SK-N-SH (cell line): ENCODE data around the gene INTS6L. TPM values are rescaled to one million over a fixed set of nuclear protein-coding genes. Genes with fewer than 3 reads are reported as not detected.

ENCODE experiments used
- CTCF ChIA-PET: fragments of 300-600, 350-600 bp; formaldehyde crosslinking; extraction: SDS; loops from one replicate; lab custom pipeline; 2021; lab: Yijun Ruan, JAX
- POLR2A ChIA-PET: fragments of 350-600 bp; sonication (Branson Sonifier 250); formaldehyde crosslinking; extraction: SDS; loops from one replicate; lab custom pipeline; 2020; ENCODE audit warnings: antibody characterized with exemption, inconsistent platforms; lab: Yijun Ruan, JAX
- DNase-seq: peaks from one replicate; pipeline ENCODE4 v3.0.0; 2012
- H2AFZ ChIP-seq: fragments of 200-600 bp; sonication (generic); 2 replicates; pipeline ENCODE4 v1.8.1; 2016; ENCODE audit warnings: antibody characterized with exemption, mild to moderate bottlenecking, low read depth
- H3F3A ChIP-seq: fragments of 200-600 bp; sonication (generic); replicated peaks from 2 replicates; pipeline ENCODE3; 2016; ENCODE audit warnings: antibody characterized with exemption, mild to moderate bottlenecking; ENCODE audit not compliant: insufficient read depth
- H3K27ac ChIP-seq, 2 experiments: fragments of 200-500 bp in 1 of 2; fragments of 200-600 bp in 1 of 2; sonication (Bioruptor generic) in 1 of 2; sonication (generic), shearing (Covaris generic) in 1 of 2; 2 replicates each; pipeline versions ENCODE4 v1.5.1 to v1.6.1; 2014 to 2016; ENCODE audit warnings: low read depth in 2 of 2, inconsistent platforms in 1 of 2, low read length in 1 of 2, mild to moderate bottlenecking in 1 of 2, mixed read lengths in 1 of 2
- H3K27me3 ChIP-seq: fragments of 200-600 bp; sonication (generic), shearing (Covaris generic); 2 replicates; pipeline ENCODE4 v1.6.1; 2016; ENCODE audit warnings: mixed run types; ENCODE audit not compliant: insufficient read depth
- H3K36me3 ChIP-seq, 2 experiments: fragments of 200-500 bp in 1 of 2; fragments of 200-600 bp in 1 of 2; sonication (Bioruptor generic) in 1 of 2; sonication (generic) in 1 of 2; replicated peaks in 1 of 2; 2 replicates each; pipeline versions ENCODE3 to v1.5.1; 2014 to 2016; ENCODE audit warnings: low read length in 1 of 2, mild to moderate bottlenecking in 1 of 2; ENCODE audit not compliant: insufficient read depth in 2 of 2, control insufficient read depth in 1 of 2
- H3K4me1 ChIP-seq, 2 experiments: fragments of 200-500 bp in 1 of 2; fragments of 200-600 bp in 1 of 2; sonication (Bioruptor generic) in 1 of 2; sonication (generic), shearing (Covaris generic) in 1 of 2; 2 replicates each; pipeline versions ENCODE4 v1.5.1 to v1.6.1; 2014 to 2016; ENCODE audit warnings: low read depth in 1 of 2, low read length in 1 of 2, mixed run types in 1 of 2; ENCODE audit not compliant: insufficient read depth in 2 of 2, control insufficient read depth in 1 of 2
- H3K4me2 ChIP-seq: fragments of 200-600 bp; sonication (generic), shearing (Covaris generic); 2 replicates; pipeline ENCODE4 v1.6.1; 2017; ENCODE audit warnings: mixed run types
- H3K4me3 ChIP-seq, 2 experiments: fragments of 200-500 bp in 1 of 2; fragments of 200-600 bp in 1 of 2; sonication (Bioruptor generic) in 1 of 2; sonication (generic), shearing (Covaris generic) in 1 of 2; 2 replicates each; pipeline versions ENCODE4 v1.5.1 to v1.8.1; 2014 to 2016; ENCODE audit warnings: low read depth in 2 of 2, inconsistent platforms in 1 of 2, low read length in 1 of 2, mild to moderate bottlenecking in 1 of 2, mixed read lengths in 1 of 2, moderate library complexity in 1 of 2
- H3K79me2 ChIP-seq: fragments of 200-600 bp; sonication (generic); 2 replicates; pipeline ENCODE4 v1.8.1; 2017; ENCODE audit warnings: mild to moderate bottlenecking; ENCODE audit not compliant: insufficient read depth
- H3K9ac ChIP-seq: fragments of 200-600 bp; sonication (generic); 2 replicates; pipeline ENCODE4 v1.6.1; 2017; ENCODE audit warnings: mixed run types
- H3K9me2 ChIP-seq: fragments of 200-600 bp; sonication (generic); 2 replicates; pipeline ENCODE4 v1.6.1; 2017; ENCODE audit warnings: mixed run types
- H3K9me3 ChIP-seq: fragments of 200-600 bp; sonication (generic); 2 replicates; pipeline ENCODE4 v1.6.1; 2017; ENCODE audit warnings: mixed run types, mild to moderate bottlenecking, moderate library complexity
- H4K20me1 ChIP-seq: fragments of 200-600 bp; sonication (generic); 2 replicates; pipeline ENCODE4 v1.6.1; 2017; ENCODE audit warnings: mild to moderate bottlenecking, mixed run types; ENCODE audit not compliant: insufficient read depth
- CTCF ChIP-seq: fragments of 200-600 bp; sonication (generic); IDR thresholded peaks from 2 replicates; pipeline ENCODE4 v1.6.1; 2017; ENCODE audit warnings: antibody characterized with exemption, mild to moderate bottlenecking, moderate library complexity
- EP300 ChIP-seq, 2 experiments: IDR thresholded peaks; 2 replicates each; pipeline versions ENCODE4 v1.4.0 to v1.6.1; 2012; ENCODE audit warnings: borderline replicate concordance in 1 of 2, low read depth in 1 of 2, low read length in 1 of 2
- GABPA ChIP-seq: IDR thresholded peaks from 2 replicates; pipeline ENCODE4 v1.4.0; 2012; ENCODE audit warnings: low read depth, mild to moderate bottlenecking
- IRF3 ChIP-seq: fragments of 150-350 bp; IDR thresholded peaks from 2 replicates; pipeline ENCODE4 v1.6.1; 2016; ENCODE audit warnings: mild to moderate bottlenecking, low read depth, low read length
- JUND ChIP-seq: IDR thresholded peaks from 2 replicates; pipeline ENCODE4 v1.4.0; 2012
- MAX ChIP-seq: IDR thresholded peaks from 2 replicates; pipeline ENCODE4 v1.4.0; 2012; ENCODE audit warnings: low read depth
- NFIC ChIP-seq: IDR thresholded peaks from 2 replicates; pipeline ENCODE4 v1.4.0; 2012; ENCODE audit warnings: borderline replicate concordance
- NRF1 ChIP-seq: IDR thresholded peaks from 2 replicates; pipeline ENCODE4 v1.6.1; 2012; ENCODE audit warnings: low read depth, mild to moderate bottlenecking, low read length
- RXRA ChIP-seq: IDR thresholded peaks from 2 replicates; pipeline ENCODE4 v1.4.0; 2012; ENCODE audit warnings: low read depth, mild to moderate bottlenecking, borderline replicate concordance
- TEAD4 ChIP-seq: IDR thresholded peaks from 2 replicates; pipeline ENCODE4 v1.4.0; 2012; ENCODE audit warnings: mild to moderate bottlenecking, borderline replicate concordance; ENCODE audit not compliant: insufficient read depth
- YY1 ChIP-seq: IDR thresholded peaks from 2 replicates; pipeline ENCODE4 v1.4.0; 2012; ENCODE audit warnings: low read depth, mild to moderate bottlenecking
- WGBS: methylation state at CpG from one replicate; pipeline ENCODE4 v1.1.6; 2017; ENCODE audit warnings: low lambda C conversion rate; 5-methylcytosine and 5-hydroxymethylcytosine counted together
- polyA plus RNA-seq, 3 experiments: library from polyadenylated mRNA; depleted of rRNA; stranded (reverse); fragments of >200 nt; gene quantifications; 2 replicates each; pipeline ENCODE4 v1.2.3, GENCODE V29; 2012
- TF ChIP-seq, protein P1 (sequence below): IDR thresholded peaks from 2 replicates; pipeline ENCODE4 v1.6.1; 2012; ENCODE audit warnings: mild to moderate bottlenecking, low read depth, low read length, moderate library complexity

Gene INTS6L
- polyA plus RNA-seq, 1 of the 3 experiments (the other 2 are of a cell fraction): 2.0 TPM

DNA sequence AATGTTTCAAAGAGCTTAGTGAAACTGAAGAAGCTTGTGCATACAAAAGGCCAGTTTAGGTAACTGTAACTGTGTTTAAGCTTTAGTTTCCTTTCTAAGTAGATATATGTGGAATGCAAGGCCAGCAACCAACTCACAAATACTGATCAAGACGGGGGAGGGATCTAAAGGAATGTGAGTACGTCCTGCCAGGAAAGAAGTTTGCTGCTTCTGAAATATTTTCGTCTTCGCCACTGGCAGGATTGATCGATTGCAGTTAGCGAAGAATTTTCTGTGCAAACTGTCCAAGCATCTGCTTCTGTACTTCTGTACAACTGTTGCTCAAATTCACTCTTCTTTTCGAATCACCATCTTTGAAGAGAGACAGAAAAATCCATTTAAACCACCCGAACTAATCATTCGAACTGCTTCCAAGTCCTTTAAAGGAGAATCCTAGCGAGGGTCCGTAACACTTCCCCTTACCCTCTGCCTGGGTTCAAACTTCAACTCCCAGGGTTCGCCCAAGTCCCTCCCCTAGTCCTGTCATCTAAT, 373 bp upstream of the INTS6L start:
- H3F3A ChIP-seq: peaks cover 3% of the 10 kb centered on the region
- H3K4me2 ChIP-seq: peak overlapping the region; percentile 78
- no peak overlapping the region; a peak in 1 of 4 replicates for H3K27ac ChIP-seq
- H4K20me1 ChIP-seq: no peaks in the 10 kb centered on the region
- DNase-seq: no peak
- peak overlapping the region in 1 of 2 experiments; percentile 70; a peak in 1 of 4 replicates for H3K4me3 ChIP-seq
- no peaks in the 10 kb centered on the region for H3K9me3 ChIP-seq
- no peak overlapping the region for H3K9ac ChIP-seq
- 48% methylated on average over 12 of the region's 12 CpGs for WGBS
- POLR2A ChIA-PET: no interaction called here
- TF ChIP-seq CTCF (no peak), YY1 (no peak), NRF1 (no peak), IRF3 (no peak), RXRA (no peak), EP300 (IDR thresholded peaks at IDR 0.05; ENCODE audit: borderline replicate concordance in 1 of 2, low read depth in 1 of 2, low read length in 1 of 2) (no peak), NFIC (no peak), GABPA (no peak), MAX (no peak), JUND (no peak), TEAD4 (no peak)
- TF ChIP-seq, protein P1, sequence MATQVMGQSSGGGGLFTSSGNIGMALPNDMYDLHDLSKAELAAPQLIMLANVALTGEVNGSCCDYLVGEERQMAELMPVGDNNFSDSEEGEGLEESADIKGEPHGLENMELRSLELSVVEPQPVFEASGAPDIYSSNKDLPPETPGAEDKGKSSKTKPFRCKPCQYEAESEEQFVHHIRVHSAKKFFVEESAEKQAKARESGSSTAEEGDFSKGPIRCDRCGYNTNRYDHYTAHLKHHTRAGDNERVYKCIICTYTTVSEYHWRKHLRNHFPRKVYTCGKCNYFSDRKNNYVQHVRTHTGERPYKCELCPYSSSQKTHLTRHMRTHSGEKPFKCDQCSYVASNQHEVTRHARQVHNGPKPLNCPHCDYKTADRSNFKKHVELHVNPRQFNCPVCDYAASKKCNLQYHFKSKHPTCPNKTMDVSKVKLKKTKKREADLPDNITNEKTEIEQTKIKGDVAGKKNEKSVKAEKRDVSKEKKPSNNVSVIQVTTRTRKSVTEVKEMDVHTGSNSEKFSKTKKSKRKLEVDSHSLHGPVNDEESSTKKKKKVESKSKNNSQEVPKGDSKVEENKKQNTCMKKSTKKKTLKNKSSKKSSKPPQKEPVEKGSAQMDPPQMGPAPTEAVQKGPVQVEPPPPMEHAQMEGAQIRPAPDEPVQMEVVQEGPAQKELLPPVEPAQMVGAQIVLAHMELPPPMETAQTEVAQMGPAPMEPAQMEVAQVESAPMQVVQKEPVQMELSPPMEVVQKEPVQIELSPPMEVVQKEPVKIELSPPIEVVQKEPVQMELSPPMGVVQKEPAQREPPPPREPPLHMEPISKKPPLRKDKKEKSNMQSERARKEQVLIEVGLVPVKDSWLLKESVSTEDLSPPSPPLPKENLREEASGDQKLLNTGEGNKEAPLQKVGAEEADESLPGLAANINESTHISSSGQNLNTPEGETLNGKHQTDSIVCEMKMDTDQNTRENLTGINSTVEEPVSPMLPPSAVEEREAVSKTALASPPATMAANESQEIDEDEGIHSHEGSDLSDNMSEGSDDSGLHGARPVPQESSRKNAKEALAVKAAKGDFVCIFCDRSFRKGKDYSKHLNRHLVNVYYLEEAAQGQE: no peak
- CTCF ChIA-PET: no interaction called here
- no peaks in the 10 kb centered on the region for H3K79me2 ChIP-seq
- no peaks in the 10 kb centered on the region for H3K36me3 ChIP-seq
- H2AFZ ChIP-seq: peak overlapping the region; percentile 86; the same call in 1 of the 2 replicates
- H3K4me1 ChIP-seq: no peaks in the 10 kb centered on the region
- no peaks in the 10 kb centered on the region for H3K9me2 ChIP-seq
- H3K27me3 ChIP-seq: no peaks in the 10 kb centered on the region
